SH-SY5Y (cell line): ENCODE results near the gene HCLS1.

Experiments
- GATA2 ChIP-seq: IDR thresholded peaks from 2 replicates; pipeline ENCODE4 v1.6.1; 2011; ENCODE audit warnings: mild to moderate bottlenecking, low read depth, low read length
- GATA3 ChIP-seq: IDR thresholded peaks from 2 replicates; pipeline ENCODE4 v1.6.1; 2011; ENCODE audit warnings: low read depth, mild to moderate bottlenecking, low read length, moderate library complexity

GRCh38 chr3:121654493-121655385, 6.0 kb downstream of the HCLS1 start:
- no peak for TF ChIP-seq GATA2
- TF ChIP-seq GATA3, result no peak
